H4 (cell line): ENCODE measurements around the gene NOS2. TPM values are rescaled to one million over a fixed set of nuclear protein-coding genes. Genes with fewer than 3 reads are reported as not detected.

Source experiments
- DNase-seq: peaks from one replicate; pipeline ENCODE4 v3.0.0-alpha.2; 2015; ENCODE audit warnings: low spot score
- total RNA-seq: library from RNA; depleted of rRNA; stranded (reverse); fragments of >200 nt; shearing (Covaris generic); gene quantifications from 2 replicates; pipeline ENCODE4 v1.2.3, GENCODE V29; 2014

Gene NOS2
- total RNA-seq, 1 experiment from 2014 or later = 0.02 TPM

DNA sequence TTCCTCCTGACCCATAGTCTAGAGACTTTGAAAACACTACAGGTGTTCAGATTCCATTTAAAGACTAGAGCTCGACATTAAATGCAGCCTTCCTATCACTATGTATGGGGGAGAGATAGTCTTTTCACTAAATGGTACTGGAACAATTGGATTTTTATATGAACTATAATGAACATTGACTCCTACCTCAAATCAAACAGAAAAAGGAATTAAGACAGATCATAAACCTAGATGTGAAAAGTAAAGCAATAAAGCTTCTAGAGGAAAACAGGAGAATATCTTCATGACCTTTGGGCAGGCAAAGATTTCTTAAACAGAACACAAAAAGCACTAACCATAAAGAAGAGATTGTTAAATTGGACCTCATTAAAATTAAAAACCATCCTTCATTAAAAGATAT is 18.8 kb upstream of the NOS2 start:
- DNase-seq = no peak

- DNase-seq = no peak
Measured at GRCh38 chr17:27818401-27819105, 18.2 kb upstream of the NOS2 start.

DNA sequence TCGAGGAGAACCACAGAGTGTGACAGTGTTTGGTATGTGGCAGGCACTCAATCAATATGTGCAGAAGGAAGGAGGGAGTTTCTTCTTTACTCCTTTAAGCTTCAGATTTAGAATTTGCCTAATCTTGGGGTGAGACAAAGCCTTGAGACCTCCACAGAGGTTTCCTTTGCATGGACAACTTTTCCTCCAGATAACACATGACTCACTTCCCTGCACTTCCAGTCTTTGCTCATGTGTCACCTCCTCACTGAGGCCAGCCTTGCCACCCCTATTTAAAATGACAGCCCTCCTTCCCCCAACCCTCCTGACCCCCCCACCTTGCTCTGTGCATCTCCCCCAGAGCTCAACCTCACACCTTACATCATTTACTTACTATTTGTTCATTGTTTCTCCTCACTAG is 17.4 kb upstream of the NOS2 start:
- DNase-seq = no peak

- no peak for DNase-seq
Measured at GRCh38 chr17:27816946-27817345, 16.6 kb upstream of the NOS2 start.

DNA sequence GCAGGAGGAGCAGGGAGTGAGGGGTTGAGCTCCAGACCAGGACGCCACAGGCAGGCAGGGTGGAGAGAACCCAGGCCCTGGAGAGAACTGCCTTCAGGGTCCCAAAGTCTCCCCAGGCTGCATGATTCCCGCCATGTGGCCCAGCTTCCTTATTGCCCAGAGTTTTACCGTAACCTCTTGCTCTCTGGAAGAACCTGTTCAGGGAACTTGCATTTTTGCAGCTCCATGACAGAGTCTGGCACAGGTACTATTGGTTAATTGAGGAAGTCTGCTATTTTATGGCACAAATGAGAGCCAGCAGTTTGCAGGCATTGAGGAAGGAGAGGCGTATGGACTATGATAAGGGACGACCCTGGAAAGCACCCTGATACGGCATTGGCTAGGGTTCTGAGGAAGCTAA is 11.6 kb upstream of the NOS2 start:
- DNase-seq = no peak

- DNase-seq = no peak
Measured at GRCh38 chr17:27810902-27811557, 10.7 kb upstream of the NOS2 start.

DNA sequence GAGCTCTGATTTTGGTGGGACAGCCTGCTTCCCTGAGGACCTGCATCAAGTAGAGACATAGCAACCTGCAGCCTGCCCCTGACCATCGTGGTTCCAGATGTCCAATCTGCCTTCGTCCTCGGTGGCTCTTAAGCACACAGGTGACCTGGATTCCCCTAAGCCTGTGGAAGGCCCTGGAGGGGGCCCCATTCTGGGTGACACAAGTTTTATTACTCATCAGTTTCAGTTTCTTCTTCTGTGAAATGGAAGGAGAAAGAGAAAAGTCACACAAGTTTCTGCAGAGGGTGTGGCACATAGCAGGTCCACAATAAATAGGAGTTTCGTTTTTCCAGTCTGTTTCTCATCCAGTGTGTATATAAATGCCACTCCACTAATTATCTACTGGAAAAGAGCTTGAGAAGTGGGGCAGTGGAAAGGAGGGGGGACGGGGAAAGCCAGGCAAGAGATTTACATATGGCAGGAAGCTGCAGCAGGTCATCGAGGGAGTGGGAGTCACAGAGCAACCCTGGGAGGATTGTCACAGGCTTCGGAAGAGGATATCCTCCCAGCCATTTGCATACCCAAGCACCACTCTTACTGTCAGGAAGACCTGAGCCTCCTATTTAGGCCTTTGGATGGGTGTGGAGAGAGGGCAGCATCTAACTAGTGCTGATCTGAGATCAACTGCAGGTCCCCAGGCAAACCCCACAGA is 10.0 kb upstream of the NOS2 start:
- no peak for DNase-seq

GRCh38 chr17:27809555-27809954 is 9.2 kb upstream of the NOS2 start:
- DNase-seq = no peak

DNA sequence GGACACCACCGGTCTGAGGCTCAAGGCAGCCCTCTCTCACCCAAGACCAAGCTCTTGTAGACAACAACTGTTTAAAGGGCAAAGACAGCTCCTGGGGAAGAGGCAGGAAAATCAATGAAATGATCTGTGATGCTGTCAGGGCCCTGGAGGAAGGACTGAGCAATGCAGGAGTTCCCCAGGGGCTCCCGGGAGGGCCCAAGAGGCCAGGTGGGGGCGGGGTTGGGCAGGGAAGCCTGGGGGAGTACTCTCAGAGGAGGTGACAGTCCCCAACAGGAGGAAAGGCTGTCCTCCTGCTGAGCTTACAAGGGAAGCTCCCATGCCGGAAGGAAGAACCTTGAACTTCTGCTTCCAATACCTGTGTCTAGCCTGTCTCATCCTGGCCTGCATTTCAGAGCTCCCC is 8.3 kb upstream of the NOS2 start:
- DNase-seq = no peak

DNA sequence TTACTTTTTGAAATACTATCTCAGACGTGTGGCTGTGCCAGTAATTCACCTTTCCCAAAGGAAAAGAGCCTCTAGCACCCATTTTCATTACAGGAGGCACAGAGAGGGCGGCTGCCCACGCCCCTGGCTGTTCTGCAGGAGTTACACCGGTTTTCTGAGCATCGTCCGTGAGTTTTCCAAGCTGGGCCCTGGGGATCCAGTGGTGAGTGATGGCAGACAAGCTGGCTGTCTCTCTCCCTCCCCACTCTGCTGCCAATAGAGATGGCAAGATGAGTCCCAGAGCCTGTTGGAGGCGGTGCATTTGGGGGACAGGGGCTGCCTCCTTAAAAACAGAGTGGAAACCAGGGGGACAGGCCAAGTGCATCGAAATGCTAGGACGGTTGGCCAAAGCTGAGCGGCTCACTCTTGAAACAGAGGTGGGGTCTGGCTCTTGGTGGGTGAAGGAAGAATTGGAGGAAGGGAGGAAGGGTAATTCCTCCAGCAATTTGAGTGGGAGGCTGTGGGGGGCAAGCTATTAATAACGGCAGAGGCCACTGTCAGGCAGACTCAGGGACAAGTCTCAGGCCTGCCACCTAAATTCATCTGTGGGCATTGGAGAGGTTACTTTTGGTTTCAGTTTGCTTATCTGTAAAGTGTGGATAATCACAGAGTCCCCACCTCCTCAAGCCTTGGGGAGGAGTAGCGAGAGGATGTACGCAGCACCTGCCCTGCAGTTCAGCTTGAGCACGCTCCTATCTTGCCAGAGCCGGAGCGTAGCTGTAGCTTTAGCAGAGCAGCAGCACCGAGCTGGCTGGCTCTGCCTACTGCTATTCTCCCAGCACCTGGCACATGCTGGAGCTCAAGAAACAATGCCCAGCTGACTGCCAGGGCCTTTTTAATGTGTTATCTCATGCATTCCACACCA is 7.5 kb upstream of the NOS2 start:
- no peak for DNase-seq

DNA sequence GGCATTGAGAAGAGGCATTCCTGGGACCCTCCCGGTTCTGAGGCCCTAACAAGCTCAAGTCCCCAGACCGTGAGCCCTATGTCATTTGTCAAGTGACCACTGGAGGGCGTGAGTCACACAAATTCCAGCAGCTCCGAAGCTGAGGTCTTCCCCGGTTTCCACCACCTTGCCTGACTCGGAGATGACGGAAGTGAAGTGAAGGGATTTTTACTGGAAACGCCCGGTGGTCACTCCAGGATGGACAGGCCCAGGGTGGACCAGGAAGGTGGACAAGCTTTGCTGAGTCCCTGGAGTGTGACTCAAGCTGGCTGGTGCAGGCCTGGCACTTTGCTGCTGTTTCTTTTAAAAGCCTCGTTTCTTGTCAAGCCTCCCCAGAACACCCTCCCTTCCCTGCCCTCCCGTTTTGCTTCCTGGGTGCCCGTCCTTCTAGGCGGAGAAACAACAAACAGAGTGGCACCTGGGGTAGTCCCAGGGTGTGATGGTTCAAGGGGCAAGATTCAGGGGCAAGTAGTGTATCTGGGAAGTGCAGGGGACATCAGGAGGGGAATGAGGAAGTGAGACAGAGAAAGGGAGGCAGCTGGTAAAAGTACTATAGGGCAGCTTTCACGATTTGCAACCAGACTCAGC is 5.3 kb upstream of the NOS2 start:
- peak; percentile 87 for DNase-seq

DNA sequence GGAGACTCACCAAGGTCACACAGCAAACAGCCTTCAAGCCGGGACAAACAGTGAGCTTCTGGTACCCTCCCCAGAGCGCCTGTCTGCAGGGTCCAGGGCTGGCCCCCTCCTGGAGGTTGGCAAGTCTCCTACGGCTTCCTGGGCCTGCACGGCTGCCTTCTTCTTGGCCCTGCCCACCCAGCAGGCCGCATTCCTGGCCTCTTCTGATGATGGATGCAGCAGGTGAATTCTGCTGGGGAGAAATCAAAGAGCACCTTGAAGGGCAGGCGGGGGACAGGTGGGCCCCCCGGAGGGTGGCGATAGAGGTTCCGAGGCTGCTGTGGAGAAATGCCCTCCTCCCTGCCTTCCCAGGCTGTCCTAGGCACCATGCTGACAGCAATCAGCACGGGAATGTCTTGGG is 3.8 kb upstream of the NOS2 start:
- DNase-seq = no peak

- no peak for DNase-seq
Measured at GRCh38 chr17:27802962-27803680, 2.8 kb upstream of the NOS2 start.

GRCh38 chr17:27802033-27802432 is 1.7 kb upstream of the NOS2 start:
- no peak for DNase-seq

DNA sequence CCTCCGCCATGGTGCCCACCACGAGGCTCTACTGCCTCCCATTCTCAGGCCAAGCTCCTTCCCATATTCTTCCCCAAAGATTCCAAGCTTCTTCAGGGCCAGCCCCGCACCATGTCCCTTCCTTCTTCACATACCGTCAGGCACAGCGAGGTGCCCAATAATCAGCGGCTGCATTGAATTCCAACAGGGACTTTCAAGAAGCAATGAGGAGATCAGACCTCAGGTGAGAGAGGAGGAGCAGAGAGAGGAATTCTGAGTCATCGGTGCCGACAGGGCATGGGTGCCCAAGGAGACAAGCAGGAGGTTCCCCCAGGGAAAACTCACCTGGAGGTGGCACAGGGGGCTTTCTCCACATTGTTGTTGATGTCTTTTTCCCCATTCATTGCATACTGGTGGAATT is 2.0 kb downstream of the NOS2 start:
- DNase-seq = no peak

- no peak for DNase-seq
Measured at GRCh38 chr17:27797390-27798091, 2.8 kb downstream of the NOS2 start.

DNA sequence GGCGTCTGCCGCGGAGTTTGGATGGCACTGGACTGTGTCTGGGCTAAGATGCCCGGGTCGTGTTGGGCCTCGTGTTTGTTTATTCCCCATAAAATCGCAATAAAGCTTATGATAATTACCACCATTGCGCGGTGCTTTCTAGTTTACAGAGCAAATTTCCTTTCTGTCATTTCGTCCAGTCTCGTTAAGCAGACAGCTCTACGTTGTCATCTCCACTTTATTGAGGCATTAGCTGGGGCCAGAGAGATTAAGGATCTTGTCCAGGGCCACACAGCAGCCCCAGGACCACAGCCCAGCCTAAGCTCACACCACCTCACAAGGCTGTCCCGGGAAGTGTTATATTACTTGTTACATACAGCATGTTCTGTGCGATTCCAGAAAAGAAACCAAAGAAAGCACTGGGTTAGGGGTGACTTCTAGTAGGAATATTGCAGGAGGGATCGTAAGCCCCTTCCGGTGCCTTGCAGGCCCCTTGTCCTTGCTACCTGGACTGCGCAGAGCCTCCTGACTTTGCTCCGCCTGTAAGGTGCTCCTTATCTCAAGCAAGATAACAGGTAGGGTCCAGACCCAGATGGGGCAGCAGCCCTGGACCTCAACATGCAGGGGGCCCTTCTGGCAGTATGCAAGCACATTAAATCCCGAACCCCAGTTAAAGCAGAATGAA is 6.3 kb downstream of the NOS2 start:
- DNase-seq = no peak

DNA sequence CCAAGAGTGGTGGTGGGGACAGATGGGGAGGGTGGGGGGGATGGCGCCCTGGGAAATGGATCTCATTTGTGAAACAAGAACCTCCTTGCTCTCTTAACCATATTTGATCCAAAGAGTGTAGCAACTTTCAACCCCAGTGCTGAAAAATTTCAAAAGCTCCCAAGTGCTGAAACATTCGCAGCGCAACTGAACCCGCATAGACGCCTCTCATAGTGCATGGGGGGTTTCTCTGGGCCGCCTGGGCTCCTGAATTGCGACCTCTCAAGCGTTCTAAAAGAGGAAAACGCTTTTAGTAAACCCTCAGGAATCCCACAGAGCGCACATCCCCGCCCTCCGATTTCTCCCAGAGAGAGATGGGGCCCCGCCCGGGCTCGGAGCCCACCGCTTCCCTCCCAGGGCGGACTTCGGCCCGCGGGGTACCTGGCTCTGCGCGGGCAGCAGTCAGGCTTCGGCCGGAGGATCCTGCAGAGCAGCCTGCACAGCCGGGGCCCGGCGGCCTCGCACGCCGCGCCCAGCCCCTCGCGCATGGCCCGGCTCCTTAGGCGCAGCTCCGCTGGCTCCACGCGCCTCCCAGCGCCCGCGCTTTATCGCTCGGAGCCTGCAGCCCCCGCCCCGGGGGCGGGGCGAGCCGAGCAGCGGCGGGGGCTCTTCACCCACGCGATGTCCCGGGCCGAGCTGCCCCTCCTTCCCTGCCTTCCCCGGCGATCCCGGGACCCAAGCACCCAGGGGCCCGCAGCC is 7.0 kb downstream of the NOS2 start:
- no peak for DNase-seq

DNA sequence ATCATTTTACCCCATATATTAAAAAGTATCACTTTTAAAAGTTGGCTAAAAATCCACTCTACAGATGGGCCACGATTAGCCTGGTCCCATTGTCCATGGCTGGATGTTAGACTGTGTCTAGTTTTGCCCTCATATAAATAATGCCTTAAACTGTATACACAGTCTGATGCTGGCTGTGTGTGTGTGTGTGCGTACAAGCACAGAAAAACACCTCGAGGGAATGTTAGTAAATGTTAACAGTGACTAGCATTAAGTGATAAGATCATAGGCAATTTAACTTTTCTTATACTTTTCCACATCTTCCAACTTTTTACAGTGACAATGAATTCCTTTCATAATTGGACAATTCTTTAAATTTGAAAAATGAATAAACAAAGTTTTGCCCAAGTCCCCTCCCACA is 8.2 kb downstream of the NOS2 start:
- no peak for DNase-seq
